ENCODE measurements around the gene TRIM2. TPM values are rescaled to one million over a fixed set of nuclear protein-coding genes. Genes with fewer than 3 reads are reported as not detected.

Gene TRIM2
- total and polyA plus RNA-seq, 2 experiments from 2014 or later, result 22.0 to 61.5 TPM

GRCh38 chr4:153266988-153267387 lies 62.7 kb downstream of the TRIM2 start:
- no peaks in the 10 kb centered on the region for H3K27me3 Mint-ChIP-seq (ENCODE audit: insufficient read depth, low read depth, poor library complexity)
- ATAC-seq, result no peak
- H3K9me3 Mint-ChIP-seq, result 0 out of 3 replicates have a peak, but pooled peaks cover 5% of the 10 kb centered on the region

More at GRCh38 chr4:153266988-153267387, 62.7 kb downstream of the TRIM2 start:
- Histone ChIP-seq H3K36me3 (ENCODE audit: insufficient read depth) (no peaks in the 10 kb centered on the region; the same call in 1 of the 2 replicates), H4K20me1 (replicated peaks; ENCODE audit: insufficient read depth) (no peaks in the 10 kb centered on the region), H2AFZ (no peak overlapping the region), H3K4me2 (no peak overlapping the region), H3K27me3 (ENCODE audit: insufficient read depth) (no peaks in the 10 kb centered on the region), H3F3A (replicated peaks; ENCODE audit: low read depth) (no peaks in the 10 kb centered on the region; the same call in 1 of the 2 replicates), H3K79me2 (replicated peaks; ENCODE audit: insufficient read depth) (peaks cover 81% of the 10 kb centered on the region), H3K27ac (ENCODE audit: low read depth) (no peak overlapping the region), H3K4me1 (ENCODE audit: insufficient read depth) (peaks cover 33% of the 10 kb centered on the region), H3K9me2 (ENCODE audit: insufficient read depth) (no peaks in the 10 kb centered on the region), H3K4me3 (no peak overlapping the region)
- no peak for DNase-seq (ENCODE audit: low spot score)
- Mint-ChIP-seq H3K27ac (no peak overlapping the region), H3K36me3 (ENCODE audit: low read depth) (peaks cover 14% of the 10 kb centered on the region; the same call in 2 of the 3 replicates), H3K4me3 (no peak overlapping the region), H3K4me1 (peaks cover 47% of the 10 kb centered on the region)
- TF ChIP-seq STAT1 (IDR thresholded peaks at IDR 0.05; ENCODE audit: unreplicated experiment) (no peak), ZNF114 (CRISPR knock-in tag; IDR thresholded peaks at IDR 0.05) (no peak), EZH2 (IDR thresholded peaks at IDR 0.05; ENCODE audit: low read depth, unreplicated experiment) (no peak), JUNB (IDR thresholded peaks at IDR 0.05; ENCODE audit: unreplicated experiment) (no peak), ZNF462 (CRISPR knock-in tag; IDR thresholded peaks at IDR 0.05) (no peak), REST (IDR thresholded peaks at IDR 0.05; ENCODE audit: unreplicated experiment) (no peak), CTCF (conservative IDR thresholded peaks at IDR 0.05; ENCODE audit: low read depth in 2 of 2) (no peak), ETS1 (IDR thresholded peaks at IDR 0.05) (no peak), POLR2AphosphoS5 (IDR thresholded peaks at IDR 0.05; ENCODE audit: low read depth) (no peak), ZNF331 (CRISPR knock-in tag; IDR thresholded peaks at IDR 0.05; ENCODE audit: low read depth) (no peak), CREB1 (CRISPR knock-in tag; IDR thresholded peaks at IDR 0.05; ENCODE audit: low read depth) (no peak), EZH2phosphoT487 (IDR thresholded peaks at IDR 0.05; ENCODE audit: unreplicated experiment) (no peak), NANOG (IDR thresholded peaks at IDR 0.05; ENCODE audit: borderline replicate concordance) (no peak)
